T-cell (primary cell): ENCODE measurements around the gene HLCS. TPM values are rescaled to one million over a fixed set of nuclear protein-coding genes. Genes with fewer than 3 reads are reported as not detected.

Source experiments
- ATAC-seq, 4 experiments: fragments of 200-7000 bp in 3 of 4; fragments of 150-1000 bp in 1 of 4; cut with Tn5 transposase; replicated peaks in 1 of 4; 1 replicate in 3 of 4; 2 replicates in 1 of 4; pipeline ENCODE4 v1.10.0; 2021; ENCODE audit warnings: moderate library complexity in 3 of 4, mild to moderate bottlenecking in 2 of 4, moderate number of reproducible peaks in 1 of 4
- CTCF ChIA-PET, 2 donors: fragments of 300-600 bp; sonication (Branson Sonifier 250); formaldehyde crosslinking; loops; one replicate each; lab custom pipeline; 2022; ENCODE audit warnings: antibody characterized with exemption in 2 of 2; lab: Charles Lee
- POLR2A ChIA-PET, 2 donors: fragments of 300-600 bp; sonication (Branson Sonifier 250); formaldehyde crosslinking; loops; one replicate each; lab custom pipeline; 2022; ENCODE audit warnings: antibody characterized with exemption in 2 of 2; lab: Charles Lee
- DNase-seq, 35 experiments: peaks; one replicate each; pipeline versions ENCODE4 v3.0.0 to v3.0.0-alpha.2; 2013 to 2023
- H3K27ac ChIP-seq: one replicate; pipeline ENCODE4 v1.5.1; 2013; ENCODE audit warnings: low read length
- H3K27me3 ChIP-seq, 2 experiments: replicated peaks in 1 of 2; 1 replicate in 1 of 2; 2 replicates in 1 of 2; pipeline versions ENCODE4 v1.6.1 to v1.7.0; 2013; ENCODE audit warnings: low read length in 1 of 2, mixed read lengths in 1 of 2; ENCODE audit not compliant: control insufficient read depth in 2 of 2, insufficient read depth in 2 of 2; ENCODE audit errors: extremely low read depth in 1 of 2
- H3K36me3 ChIP-seq, 2 donors: 1 replicate in 1 of 2; 2 replicates in 1 of 2; pipeline versions ENCODE4 v1.6.1 to v1.7.0; 2013; ENCODE audit warnings: low read length in 1 of 2; ENCODE audit not compliant: control insufficient read depth in 2 of 2, insufficient read depth in 1 of 2; ENCODE audit errors: extremely low read depth in 1 of 2
- H3K4me1 ChIP-seq, 2 experiments: 1 replicate in 1 of 2; 2 replicates in 1 of 2; pipeline versions ENCODE4 v1.6.1 to v1.7.0; 2013; ENCODE audit warnings: low read length in 2 of 2, mixed read lengths in 1 of 2; ENCODE audit not compliant: insufficient read depth in 2 of 2, control insufficient read depth in 1 of 2; ENCODE audit errors: extremely low read depth in 1 of 2
- H3K4me3 ChIP-seq, 2 donors: 1 replicate in 1 of 2; 2 replicates in 1 of 2; pipeline versions ENCODE4 v1.5.1 to v1.7.0; 2013; ENCODE audit warnings: mild to moderate bottlenecking in 2 of 2, low read length in 1 of 2, moderate library complexity in 1 of 2; ENCODE audit not compliant: control insufficient read depth in 1 of 2; ENCODE audit errors: extremely low read depth in 1 of 2
- H3K9me3 ChIP-seq: 2 replicates; pipeline ENCODE4 v1.7.0; 2013
- H3K27ac Mint-ChIP-seq, 2 donors: one replicate each; pipeline ENCODE4 v1.8.0; 2020 to 2021; ENCODE audit warnings: mild to moderate bottlenecking in 2 of 2, mixed read lengths in 2 of 2
- H3K27me3 Mint-ChIP-seq, 2 donors: one replicate each; pipeline ENCODE4 v1.8.0; 2021 to 2022; ENCODE audit warnings: mixed read lengths in 2 of 2
- H3K36me3 Mint-ChIP-seq: one replicate; pipeline ENCODE4 v1.8.0; 2021; ENCODE audit warnings: mixed read lengths
- H3K4me1 Mint-ChIP-seq, 3 donors: one replicate each; pipeline ENCODE4 v1.8.0; 2020 to 2022; ENCODE audit warnings: mixed read lengths in 3 of 3, mild to moderate bottlenecking in 1 of 3
- H3K4me3 Mint-ChIP-seq, 3 donors: one replicate each; pipeline ENCODE4 v1.8.0; 2020 to 2022; ENCODE audit warnings: mild to moderate bottlenecking in 3 of 3, mixed read lengths in 3 of 3, moderate library complexity in 3 of 3
- H3K9me3 Mint-ChIP-seq, 3 donors: one replicate each; pipeline ENCODE4 v1.8.0; 2020 to 2022; ENCODE audit warnings: mixed read lengths in 3 of 3
- WGBS: methylation state at CpG from one replicate; pipeline ENCODE4 v1.1.5; 2013; ENCODE audit warnings: missing lambda C conversion rate; ENCODE audit not compliant: insufficient coverage; 5-methylcytosine and 5-hydroxymethylcytosine counted together
- total RNA-seq, 35 experiments: library from RNA in 6 of 35; stranded (reverse) in 6 of 35; fragments of 120-200 nt in 1 of 35; gene quantifications; one replicate each; pipeline versions ENCODE4 v1.2.1 to v1.2.4 and lab custom pipeline; 2013 to 2026

The HLCS gene
- total RNA-seq, 5 donors from 2014 or later (not counting 1 experiment from before 2014, with no cell fraction given), result 13.0 to 15.6 (median 13.8) TPM

DNA sequence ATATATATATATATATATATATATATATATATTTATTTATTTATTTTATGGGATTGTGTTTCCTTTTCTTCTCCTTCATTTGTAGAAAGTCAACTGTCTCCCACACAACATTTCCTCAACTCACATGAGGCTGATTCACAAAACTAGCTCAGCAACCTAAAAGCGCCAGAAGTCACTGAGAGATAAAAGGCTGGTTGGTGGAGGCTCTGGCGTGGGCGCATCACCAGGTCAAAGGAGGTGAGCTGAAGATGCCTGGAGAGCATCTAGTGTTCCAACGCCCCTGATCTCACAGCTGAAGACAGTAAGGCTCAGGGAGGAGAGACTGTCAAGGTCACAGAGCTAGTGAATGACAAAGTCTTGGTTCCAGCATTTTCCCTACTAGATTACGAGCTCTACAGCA, 78.0 kb downstream of the HLCS start:
- H3K9me3 Mint-ChIP-seq, result peaks cover 5 to 6% (median 6%) of the 10 kb centered on the region in 3 donors
- H3K4me1 Mint-ChIP-seq, result no peaks in the 10 kb centered on the region
- 76% methylated on average over 4 of the region's 5 CpGs for WGBS
- peaks cover 78% of the 10 kb centered on the region for H3K36me3 Mint-ChIP-seq
- no peaks in the 10 kb centered on the region for H3K27me3 Mint-ChIP-seq
- no peak overlapping the region for H3K27ac ChIP-seq
- H3K27me3 ChIP-seq, result no peaks in the 10 kb centered on the region
- ChIA-PET CTCF (interaction anchor here in 1 of 2 donors (1.4 kb wide), 1 partner anchor 258 kb away, joined by 3 read pairs; no protein-coding TSS in a partner anchor), POLR2A (no interaction called here)
- no peaks in the 10 kb centered on the region for H3K4me1 ChIP-seq
- no peak for DNase-seq
- peaks cover 2 to 4% of the 10 kb centered on the region in 2 donors for H3K36me3 ChIP-seq
- no peaks in the 10 kb centered on the region for H3K9me3 ChIP-seq
- ATAC-seq, result no peak
- H3K4me3 ChIP-seq, result no peak overlapping the region
- H3K27ac Mint-ChIP-seq, result no peak overlapping the region
- H3K4me3 Mint-ChIP-seq, result no peak overlapping the region

GRCh38 chr21:36887963-36888362, 78.5 kb downstream of the HLCS start:
- Histone ChIP-seq H3K27ac (no peak overlapping the region), H3K4me3 (no peak overlapping the region), H3K27me3 (no peaks in the 10 kb centered on the region), H3K9me3 (no peaks in the 10 kb centered on the region), H3K36me3 (peaks cover 2 to 4% of the 10 kb centered on the region in 2 donors), H3K4me1 (no peaks in the 10 kb centered on the region)
- no peak overlapping the region for H3K4me3 Mint-ChIP-seq
- H3K9me3 Mint-ChIP-seq, result peaks cover 5 to 6% (median 6%) of the 10 kb centered on the region in 3 donors
- H3K4me1 Mint-ChIP-seq, result no peaks in the 10 kb centered on the region
- H3K36me3 Mint-ChIP-seq, result peaks cover 83% of the 10 kb centered on the region
- WGBS, result 91% methylated on average over 5 of the region's 5 CpGs
- H3K27me3 Mint-ChIP-seq, result no peaks in the 10 kb centered on the region
- ATAC-seq (no peak), DNase-seq (no peak)
- H3K27ac Mint-ChIP-seq, result no peak overlapping the region
- POLR2A ChIA-PET, result no interaction called here
- CTCF ChIA-PET, result no interaction called here

GRCh38 chr21:36883532-36884486, 82.7 kb downstream of the HLCS start:
- Mint-ChIP-seq H3K36me3 (peaks cover 67% of the 10 kb centered on the region), H3K4me3 (no peak overlapping the region), H3K4me1 (no peaks in the 10 kb centered on the region), H3K9me3 (peaks cover 5 to 6% (median 6%) of the 10 kb centered on the region in 3 donors), H3K27me3 (no peaks in the 10 kb centered on the region), H3K27ac (no peak overlapping the region)
- ChIA-PET POLR2A (no interaction called here), CTCF (interaction anchor here in 1 of 2 donors (0.6 kb wide), 1 partner anchor 239 kb away, joined by 4 read pairs; no protein-coding TSS in a partner anchor)
- no peak for DNase-seq
- Histone ChIP-seq H3K4me1 (no peaks in the 10 kb centered on the region), H3K9me3 (no peaks in the 10 kb centered on the region), H3K27ac (no peak overlapping the region), H3K27me3 (no peaks in the 10 kb centered on the region), H3K36me3 (no peaks in the 10 kb centered on the region), H3K4me3 (no peak overlapping the region)
- 95% methylated on average over 11 of the region's 14 CpGs for WGBS
- ATAC-seq, result no peak

- Histone ChIP-seq H3K27ac (no peak overlapping the region), H3K27me3 (no peaks in the 10 kb centered on the region), H3K4me3 (no peak overlapping the region), H3K9me3 (no peaks in the 10 kb centered on the region), H3K36me3 (no peaks in the 10 kb centered on the region), H3K4me1 (no peaks in the 10 kb centered on the region)
- H3K9me3 Mint-ChIP-seq, result peaks cover 10 to 14% (median 14%) of the 10 kb centered on the region in 3 donors
- H3K27me3 Mint-ChIP-seq, result no peaks in the 10 kb centered on the region
- no CpG with 5 or more reads among the region's 4 CpGs for WGBS
- H3K4me1 Mint-ChIP-seq, result no peaks in the 10 kb centered on the region
- ChIA-PET POLR2A (no interaction called here), CTCF (no interaction called here)
- no peak overlapping the region for H3K27ac Mint-ChIP-seq
- DNase-seq, result no peak
- no peak for ATAC-seq
- peaks cover 67% of the 10 kb centered on the region for H3K36me3 Mint-ChIP-seq
- H3K4me3 Mint-ChIP-seq, result no peak overlapping the region
Observed at GRCh38 chr21:36882776-36883175, 83.7 kb downstream of the HLCS start.

- H3K27me3 Mint-ChIP-seq, result no peaks in the 10 kb centered on the region
- H3K27ac ChIP-seq, result no peak overlapping the region
- no peaks in the 10 kb centered on the region for H3K27me3 ChIP-seq
- no peak overlapping the region for H3K4me3 ChIP-seq
- H3K4me3 Mint-ChIP-seq, result no peak overlapping the region
- ATAC-seq, result no peak
- peaks cover 68% of the 10 kb centered on the region for H3K36me3 Mint-ChIP-seq
- no peak for DNase-seq
- no peaks in the 10 kb centered on the region for H3K9me3 ChIP-seq
- WGBS, result 95% methylated on average over 10 of the region's 12 CpGs
- H3K9me3 Mint-ChIP-seq, result peaks cover 11 to 15% (median 14%) of the 10 kb centered on the region in 3 donors
- H3K27ac Mint-ChIP-seq, result no peak overlapping the region
- H3K4me1 ChIP-seq, result no peaks in the 10 kb centered on the region
- CTCF ChIA-PET, result no interaction called here
- H3K36me3 ChIP-seq, result no peaks in the 10 kb centered on the region
- POLR2A ChIA-PET, result no interaction called here
- no peaks in the 10 kb centered on the region for H3K4me1 Mint-ChIP-seq
Observed at GRCh38 chr21:36881228-36881627, 85.2 kb downstream of the HLCS start.

- Histone ChIP-seq H3K36me3 (peaks cover 0 to 3% of the 10 kb centered on the region in 2 donors), H3K27me3 (no peaks in the 10 kb centered on the region), H3K27ac (no peak overlapping the region), H3K9me3 (no peaks in the 10 kb centered on the region), H3K4me3 (no peak overlapping the region), H3K4me1 (no peaks in the 10 kb centered on the region)
- ATAC-seq (no peak), DNase-seq (no peak)
- peaks cover 61% of the 10 kb centered on the region for H3K36me3 Mint-ChIP-seq
- no peaks in the 10 kb centered on the region for H3K4me1 Mint-ChIP-seq
- H3K9me3 Mint-ChIP-seq, result peaks cover 11 to 15% (median 14%) of the 10 kb centered on the region in 3 donors
- no peak overlapping the region for H3K4me3 Mint-ChIP-seq
- H3K27ac Mint-ChIP-seq, result no peak overlapping the region
- WGBS, result 40% methylated on average over 1 of the region's 4 CpGs
- ChIA-PET CTCF (no interaction called here), POLR2A (interaction anchor here in 1 of 2 donors (0.6 kb wide), 1 partner anchor 535 kb away, joined by 3 read pairs; no protein-coding TSS in a partner anchor)
- H3K27me3 Mint-ChIP-seq, result no peaks in the 10 kb centered on the region
Observed at GRCh38 chr21:36879827-36880226, 86.6 kb downstream of the HLCS start.
